ENCODE data around the gene DPF3. TPM values are rescaled to one million over a fixed set of nuclear protein-coding genes. Genes with fewer than 3 reads are reported as not detected.
"Not testable (repeated sequence)": the region's sequence is repeated elsewhere in the genome, so short reads cannot be mapped to it uniquely, and the experiment has no call there.

The DPF3 gene
- polyA plus RNA-seq, 1 experiment: 15.8 TPM

DNA sequence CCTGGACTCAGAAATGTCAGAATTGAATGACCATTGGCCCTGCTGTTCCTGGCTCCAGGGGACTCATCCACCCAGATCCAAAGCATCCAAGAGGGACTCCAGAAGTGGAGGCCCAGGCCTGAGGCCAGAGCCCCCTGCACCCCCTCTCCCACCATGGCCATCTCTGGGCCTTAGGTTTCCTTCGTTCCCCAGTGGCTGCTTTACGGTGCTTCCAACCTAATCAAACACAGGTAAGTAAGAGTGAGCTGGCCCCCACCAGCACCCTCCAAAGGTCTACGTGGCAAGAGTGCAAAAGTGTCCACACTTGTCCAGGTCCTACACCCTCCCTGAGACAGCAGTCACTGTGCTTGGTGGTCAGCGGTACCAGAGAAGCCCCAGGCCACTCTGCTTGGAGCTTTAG lies 139.0 kb downstream of the DPF3 start:
- Histone ChIP-seq H3K27me3 (ENCODE audit: control insufficient read depth, insufficient read depth, low read length) (no peaks in the 10 kb centered on the region), H3K27ac (ENCODE audit: low read depth, low read length) (no peak overlapping the region), H3K4me3 (ENCODE audit: low read depth, low read length) (no peak overlapping the region), H3K9me3 (ENCODE audit: control insufficient read depth, insufficient read depth, low read length) (peaks cover 6% of the 10 kb centered on the region)
- TF ChIP-seq, protein P1, sequence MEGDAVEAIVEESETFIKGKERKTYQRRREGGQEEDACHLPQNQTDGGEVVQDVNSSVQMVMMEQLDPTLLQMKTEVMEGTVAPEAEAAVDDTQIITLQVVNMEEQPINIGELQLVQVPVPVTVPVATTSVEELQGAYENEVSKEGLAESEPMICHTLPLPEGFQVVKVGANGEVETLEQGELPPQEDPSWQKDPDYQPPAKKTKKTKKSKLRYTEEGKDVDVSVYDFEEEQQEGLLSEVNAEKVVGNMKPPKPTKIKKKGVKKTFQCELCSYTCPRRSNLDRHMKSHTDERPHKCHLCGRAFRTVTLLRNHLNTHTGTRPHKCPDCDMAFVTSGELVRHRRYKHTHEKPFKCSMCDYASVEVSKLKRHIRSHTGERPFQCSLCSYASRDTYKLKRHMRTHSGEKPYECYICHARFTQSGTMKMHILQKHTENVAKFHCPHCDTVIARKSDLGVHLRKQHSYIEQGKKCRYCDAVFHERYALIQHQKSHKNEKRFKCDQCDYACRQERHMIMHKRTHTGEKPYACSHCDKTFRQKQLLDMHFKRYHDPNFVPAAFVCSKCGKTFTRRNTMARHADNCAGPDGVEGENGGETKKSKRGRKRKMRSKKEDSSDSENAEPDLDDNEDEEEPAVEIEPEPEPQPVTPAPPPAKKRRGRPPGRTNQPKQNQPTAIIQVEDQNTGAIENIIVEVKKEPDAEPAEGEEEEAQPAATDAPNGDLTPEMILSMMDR (IDR thresholded peaks at IDR 0.05; ENCODE audit: low read depth, low read length): no peak
- ChIA-PET CTCF (no interaction called here), POLR2A (no interaction called here)
- no peak for DNase-seq (ENCODE audit: low read depth, low spot score)

DNA sequence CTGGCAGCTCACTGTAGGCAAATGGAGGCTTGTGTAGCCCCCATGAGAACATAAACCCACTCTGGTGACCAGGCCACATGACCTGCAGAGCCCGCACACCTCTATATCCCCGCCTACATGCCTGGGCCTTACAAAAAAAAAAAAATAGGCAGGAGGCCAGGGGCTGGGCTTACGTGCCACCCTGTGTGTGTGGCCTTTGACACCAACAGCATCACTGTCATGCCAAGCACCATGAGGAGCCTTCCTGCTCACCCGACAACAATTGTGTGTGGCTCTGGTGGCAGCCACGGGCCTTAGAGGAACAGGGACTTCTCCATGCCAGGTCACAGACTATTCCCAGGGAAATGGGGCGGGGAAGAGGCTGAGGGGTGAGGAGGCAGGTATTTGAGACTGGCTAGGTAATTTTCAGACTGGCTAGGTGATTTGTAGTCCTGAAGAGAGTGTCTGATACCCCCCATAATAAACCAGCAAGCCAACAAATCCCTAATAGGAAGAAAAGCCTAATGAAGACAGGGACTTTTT lies 140.0 kb downstream of the DPF3 start:
- TF ChIP-seq, protein P1 (IDR thresholded peaks at IDR 0.05; ENCODE audit: low read depth, low read length): no peak
- POLR2A ChIA-PET: no interaction called here
- CTCF ChIA-PET: no interaction called here

DNA sequence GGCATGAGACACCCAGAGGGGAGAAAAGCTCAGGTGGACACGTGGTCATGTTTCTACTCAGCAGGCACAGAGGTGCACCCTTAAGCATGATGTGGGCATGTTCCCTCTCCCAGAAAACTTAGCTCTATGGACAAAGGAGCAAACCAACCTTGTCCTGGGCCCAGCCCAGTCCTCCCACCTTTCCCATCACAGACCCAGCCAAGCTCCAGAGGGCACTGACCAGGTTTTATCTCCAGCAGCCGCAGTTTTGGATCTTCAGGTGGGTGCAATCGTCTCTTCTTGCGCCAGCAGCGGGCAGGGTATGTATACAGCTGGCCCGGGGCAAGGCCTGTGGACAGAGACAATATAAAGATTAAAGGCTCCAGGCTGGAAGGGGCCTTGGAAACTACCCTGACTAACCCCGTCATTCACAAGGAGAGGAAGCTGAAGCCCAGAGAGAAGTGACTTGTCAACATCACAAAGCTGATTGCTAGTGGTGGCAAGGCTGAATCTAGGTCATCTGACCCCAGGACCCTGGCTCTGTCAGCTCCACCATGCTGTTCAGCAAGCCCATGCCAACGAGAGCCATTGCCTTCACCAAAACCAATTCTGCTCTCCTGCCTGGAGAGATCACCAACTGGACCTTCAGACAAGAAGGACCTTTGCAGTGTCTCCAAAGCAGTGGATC lies 140.7 kb downstream of the DPF3 start:
- TF ChIP-seq, protein P1 (IDR thresholded peaks at IDR 0.05; ENCODE audit: low read depth, low read length): no peak
- DNase-seq (ENCODE audit: low read depth, low spot score): no peak
- peaks cover 9% of the 10 kb centered on the region; the same call in 1 of the 2 replicates for H3K9me3 ChIP-seq (ENCODE audit: control insufficient read depth, insufficient read depth, low read length)
- ChIA-PET CTCF (no interaction called here), POLR2A (no interaction called here)
- no peak overlapping the region for H3K4me3 ChIP-seq (ENCODE audit: low read depth, low read length)
- no peaks in the 10 kb centered on the region for H3K27me3 ChIP-seq (ENCODE audit: control insufficient read depth, insufficient read depth, low read length)
- H3K27ac ChIP-seq (ENCODE audit: low read depth, low read length): no peak overlapping the region

More for the DNA sequence above, 140.0 kb downstream of the DPF3 start:
- no peak for DNase-seq (ENCODE audit: low read depth, low spot score)
- no peak overlapping the region for H3K4me3 ChIP-seq (ENCODE audit: low read depth, low read length)
- H3K27me3 ChIP-seq (ENCODE audit: control insufficient read depth, insufficient read depth, low read length): no peaks in the 10 kb centered on the region
- H3K27ac ChIP-seq (ENCODE audit: low read depth, low read length): no peak overlapping the region
- H3K9me3 ChIP-seq (ENCODE audit: control insufficient read depth, insufficient read depth, low read length): peaks cover 4% of the 10 kb centered on the region; the same call in 1 of the 2 replicates

DNA sequence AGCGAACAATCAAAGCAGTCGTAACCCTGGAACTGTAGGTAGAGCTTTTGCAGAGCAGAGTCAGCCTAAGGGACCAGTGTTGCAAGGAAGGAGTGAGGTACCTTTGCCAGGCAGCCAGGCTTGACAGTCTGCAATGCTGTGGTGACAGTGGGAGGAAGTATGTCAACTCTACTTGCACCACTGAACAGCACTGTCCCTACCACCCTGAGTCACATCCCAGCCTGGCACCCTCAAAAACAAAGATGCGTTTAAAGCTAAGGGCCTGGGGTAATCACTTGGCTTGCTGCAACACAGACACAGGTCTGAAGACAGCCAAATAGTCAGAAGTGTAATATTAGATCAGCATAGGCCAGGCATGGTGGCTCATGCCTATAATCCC lies 141.9 kb downstream of the DPF3 start:
- no peak overlapping the region for H3K4me3 ChIP-seq (ENCODE audit: low read depth, low read length)
- peaks cover 9% of the 10 kb centered on the region; the same call in 1 of the 2 replicates for H3K9me3 ChIP-seq (ENCODE audit: control insufficient read depth, insufficient read depth, low read length)
- no peak for DNase-seq (ENCODE audit: low read depth, low spot score)
- ChIA-PET POLR2A (no interaction called here), CTCF (no interaction called here)
- no peaks in the 10 kb centered on the region for H3K27me3 ChIP-seq (ENCODE audit: control insufficient read depth, insufficient read depth, low read length)
- H3K27ac ChIP-seq (ENCODE audit: low read depth, low read length): no peak overlapping the region
- TF ChIP-seq, protein P1 (IDR thresholded peaks at IDR 0.05; ENCODE audit: low read depth, low read length): no peak

DNA sequence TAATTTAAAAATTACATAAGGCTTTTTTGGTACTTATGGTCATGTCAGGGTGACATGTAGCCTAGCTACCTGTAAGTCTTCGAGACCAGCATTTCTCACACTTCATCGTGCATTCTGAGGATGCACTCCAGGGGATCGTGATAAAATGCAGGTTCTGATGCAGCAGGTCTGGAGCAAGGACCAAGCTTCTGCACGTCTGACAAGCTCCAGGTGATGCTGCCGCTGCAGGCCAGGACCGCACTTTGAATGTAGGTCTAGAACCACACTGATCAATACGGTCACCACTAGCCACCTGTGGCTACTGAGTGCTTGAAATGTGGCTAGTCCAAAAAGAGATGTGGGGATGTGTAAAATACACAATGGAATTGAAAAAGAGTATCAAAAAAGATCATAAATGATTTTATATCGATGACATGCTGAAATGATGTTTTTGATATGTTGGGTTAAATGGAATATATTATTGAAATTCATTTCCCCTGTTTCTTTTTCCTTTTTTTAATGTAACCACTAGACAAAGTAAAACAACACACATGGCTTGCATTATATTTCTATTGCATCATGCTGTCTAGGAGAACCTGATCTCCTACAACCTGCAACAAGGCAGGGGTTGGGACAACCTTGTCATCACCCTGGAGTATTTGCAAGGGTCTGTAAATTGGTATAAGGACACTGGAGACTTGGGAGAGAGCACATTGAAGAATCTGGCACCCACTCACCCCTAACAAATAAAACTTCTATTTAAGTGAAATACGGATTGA lies 142.4 kb downstream of the DPF3 start:
- DNase-seq (ENCODE audit: low read depth, low spot score): no peak
- TF ChIP-seq, protein P1 (IDR thresholded peaks at IDR 0.05; ENCODE audit: low read depth, low read length): no peak
- H3K4me3 ChIP-seq (ENCODE audit: low read depth, low read length): no peak overlapping the region
- CTCF ChIA-PET: no interaction called here
- H3K9me3 ChIP-seq (ENCODE audit: control insufficient read depth, insufficient read depth, low read length): peaks cover 9% of the 10 kb centered on the region; the same call in 1 of the 2 replicates
- POLR2A ChIA-PET: no interaction called here
- H3K27ac ChIP-seq (ENCODE audit: low read depth, low read length): no peak overlapping the region
- no peaks in the 10 kb centered on the region for H3K27me3 ChIP-seq (ENCODE audit: control insufficient read depth, insufficient read depth, low read length)

DNA sequence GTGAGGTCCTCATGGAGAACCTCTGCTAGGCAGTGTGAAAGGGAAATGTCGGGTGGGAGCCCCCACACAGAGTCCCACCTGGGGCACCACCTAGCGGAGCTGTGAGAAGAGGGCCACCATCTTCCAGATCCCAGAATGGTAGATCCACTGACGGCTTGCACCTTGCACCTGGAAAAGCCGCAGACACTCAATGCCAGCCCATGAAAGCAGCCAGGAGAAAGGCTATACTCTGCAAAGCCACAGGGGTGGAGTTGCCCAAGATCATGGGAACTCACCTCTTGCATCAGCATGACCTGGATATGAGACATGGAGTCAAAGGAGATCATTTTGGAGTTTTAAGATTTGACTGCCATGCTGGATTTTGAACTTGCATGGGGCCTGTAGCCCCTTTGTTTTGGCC lies 145.0 kb downstream of the DPF3 start:
- DNase-seq (ENCODE audit: low read depth, low spot score); H3K4me3 ChIP-seq (ENCODE audit: low read depth, low read length); H3K27me3 ChIP-seq (ENCODE audit: control insufficient read depth, insufficient read depth, low read length); CTCF ChIA-PET; POLR2A ChIA-PET; H3K9me3 ChIP-seq (ENCODE audit: control insufficient read depth, insufficient read depth, low read length); H3K27ac ChIP-seq (ENCODE audit: low read depth, low read length): not testable (repeated sequence)

All from AG04450 (cell line).